NCI-H1436 treated with DMSO at 0.1 percent for 48 hours (cell line): ENCODE measurements around the gene CD46.

Experiments used
- DNase-seq: peaks from one replicate; lab custom pipeline; 2025; lab: John Stamatoyannopoulos, UW

CD46 gene

GRCh38 chr1:207797229-207797973 lies 45.5 kb downstream of the CD46 start:
- DNase-seq = no peak

- DNase-seq = no peak
Measured at GRCh38 chr1:207798847-207799246, 47.0 kb downstream of the CD46 start.

GRCh38 chr1:207799989-207800648 lies 48.3 kb downstream of the CD46 start:
- DNase-seq = no peak

GRCh38 chr1:207801819-207802218 lies 50.0 kb downstream of the CD46 start:
- no peak for DNase-seq

- no peak for DNase-seq
Measured at GRCh38 chr1:207803678-207804077, 51.8 kb downstream of the CD46 start.

- DNase-seq = no peak
Measured at GRCh38 chr1:207804721-207805468, 53.0 kb downstream of the CD46 start.

GRCh38 chr1:207805841-207806421 lies 54.1 kb downstream of the CD46 start:
- DNase-seq = no peak

- no peak for DNase-seq
Measured at GRCh38 chr1:207806531-207807325, 54.9 kb downstream of the CD46 start.

GRCh38 chr1:207807326-207807689 lies 55.5 kb downstream of the CD46 start:
- no peak for DNase-seq

- DNase-seq = no peak
Measured at GRCh38 chr1:207807690-207808321, 56.0 kb downstream of the CD46 start.

GRCh38 chr1:207808322-207808705 lies 56.5 kb downstream of the CD46 start:
- DNase-seq = no peak

- no peak for DNase-seq
Measured at GRCh38 chr1:207808911-207809555, 57.2 kb downstream of the CD46 start.

- DNase-seq = no peak
Measured at GRCh38 chr1:207810173-207810572, 58.3 kb downstream of the CD46 start.

GRCh38 chr1:207810606-207811295 lies 58.9 kb downstream of the CD46 start:
- DNase-seq = no peak

GRCh38 chr1:207811319-207811718 lies 59.5 kb downstream of the CD46 start:
- DNase-seq = no peak

GRCh38 chr1:207811920-207812720 lies 60.3 kb downstream of the CD46 start:
- DNase-seq = no peak

- no peak for DNase-seq
Measured at GRCh38 chr1:207812778-207813511, 61.1 kb downstream of the CD46 start.

GRCh38 chr1:207813512-207813881 lies 61.6 kb downstream of the CD46 start:
- DNase-seq = no peak

GRCh38 chr1:207813946-207814345 lies 62.1 kb downstream of the CD46 start:
- no peak for DNase-seq
